ENCODE measurements around the gene MYL9.

Gene MYL9

DNA sequence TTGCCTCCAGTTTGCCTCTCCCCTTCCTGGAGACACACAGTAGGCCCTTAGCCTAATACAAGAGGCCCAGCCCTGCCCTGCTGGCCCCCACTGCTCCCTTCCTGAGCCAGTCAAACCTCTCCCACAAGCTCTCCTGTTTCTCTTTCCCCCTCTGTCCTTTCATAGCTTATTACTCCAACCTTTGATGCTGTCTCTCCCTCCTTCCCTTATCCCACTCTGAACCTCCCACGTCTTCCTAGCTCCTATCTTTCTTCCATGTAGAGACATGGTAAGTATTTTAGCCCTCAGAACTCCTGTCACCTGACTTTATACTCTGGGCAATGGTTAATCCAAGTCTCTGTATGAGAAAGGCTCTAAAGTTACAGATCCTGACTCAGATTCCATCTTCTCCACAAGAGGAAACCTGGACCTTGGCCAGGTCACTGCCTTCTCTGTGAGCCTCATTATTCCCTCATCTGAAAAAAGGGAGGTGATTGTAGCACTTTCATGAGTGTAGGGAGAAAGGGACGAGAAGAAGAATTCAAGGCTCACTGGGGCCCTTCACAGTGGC lies 38.8 kb downstream of the MYL9 start:
- peak; percentile 75 for FAIRE-seq
- peak; percentile 33 for DNase-seq (ENCODE audit: low spot score)

DNA sequence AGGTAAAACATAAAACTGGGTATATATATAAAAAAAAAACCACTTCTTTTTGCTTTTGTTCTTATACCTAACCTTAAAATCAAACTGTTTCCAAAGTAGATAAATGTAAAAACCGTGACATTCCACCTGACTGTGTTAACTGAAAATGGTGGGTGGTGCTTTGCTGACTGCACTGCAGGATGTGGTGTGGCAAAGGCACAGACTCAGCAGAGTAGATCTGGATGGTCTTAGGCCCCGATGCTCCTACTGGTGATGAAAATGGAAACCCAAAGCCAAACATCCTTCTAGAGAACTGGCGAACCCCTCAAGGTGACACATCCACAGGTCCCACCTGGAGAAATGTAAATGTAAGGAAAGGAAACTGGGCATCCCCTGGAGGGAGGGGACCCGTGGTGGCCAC lies 41.0 kb downstream of the MYL9 start:
- no peak for FAIRE-seq
- DNase-seq (ENCODE audit: low spot score), result no peak

DNA sequence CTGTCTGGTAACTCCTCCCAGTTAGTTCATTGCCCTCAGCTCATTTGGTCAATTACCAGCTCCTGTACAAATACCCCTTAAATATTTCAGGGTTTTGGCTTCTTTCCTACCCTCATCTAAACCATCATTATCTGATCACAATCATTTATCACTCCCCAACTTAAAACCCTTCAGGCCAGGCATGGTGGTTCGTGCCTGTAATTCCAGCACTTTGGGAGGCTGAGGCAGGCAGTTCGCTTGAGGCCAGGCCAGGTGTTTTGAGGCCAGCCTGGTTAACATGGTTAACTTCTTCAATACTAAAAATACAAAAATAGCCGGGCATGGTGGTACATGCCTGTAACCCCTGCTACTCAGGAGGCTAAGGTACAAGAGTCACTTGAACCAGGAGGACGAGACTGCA lies 41.5 kb downstream of the MYL9 start:
- FAIRE-seq, result no peak

DNA sequence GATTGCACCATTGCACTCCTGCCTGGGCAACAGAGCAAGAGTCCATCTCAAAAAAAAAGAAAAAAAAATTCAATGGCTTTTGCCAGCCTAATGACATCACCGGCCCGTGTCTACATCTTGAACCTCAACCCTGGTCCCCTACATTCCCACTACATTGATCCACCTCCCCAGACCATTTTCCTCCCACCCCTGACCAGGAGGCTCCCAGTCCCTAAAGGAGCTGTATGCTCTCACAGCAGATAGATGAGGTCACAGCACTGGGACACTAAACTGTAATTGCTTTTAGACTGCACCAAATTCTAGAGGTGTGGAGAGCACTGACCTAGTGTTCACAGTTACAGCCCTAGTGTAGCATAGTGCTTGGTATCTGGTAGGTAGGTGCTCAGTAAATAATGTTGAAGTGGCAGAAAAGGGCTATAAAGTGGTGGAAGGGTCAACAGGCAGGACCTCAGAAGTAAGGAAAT lies 42.7 kb downstream of the MYL9 start:
- FAIRE-seq (no peak), DNase-seq (ENCODE audit: low spot score) (no peak)

More for the DNA sequence above, 41.5 kb downstream of the MYL9 start:
- no peak for DNase-seq (ENCODE audit: low spot score)

DNA sequence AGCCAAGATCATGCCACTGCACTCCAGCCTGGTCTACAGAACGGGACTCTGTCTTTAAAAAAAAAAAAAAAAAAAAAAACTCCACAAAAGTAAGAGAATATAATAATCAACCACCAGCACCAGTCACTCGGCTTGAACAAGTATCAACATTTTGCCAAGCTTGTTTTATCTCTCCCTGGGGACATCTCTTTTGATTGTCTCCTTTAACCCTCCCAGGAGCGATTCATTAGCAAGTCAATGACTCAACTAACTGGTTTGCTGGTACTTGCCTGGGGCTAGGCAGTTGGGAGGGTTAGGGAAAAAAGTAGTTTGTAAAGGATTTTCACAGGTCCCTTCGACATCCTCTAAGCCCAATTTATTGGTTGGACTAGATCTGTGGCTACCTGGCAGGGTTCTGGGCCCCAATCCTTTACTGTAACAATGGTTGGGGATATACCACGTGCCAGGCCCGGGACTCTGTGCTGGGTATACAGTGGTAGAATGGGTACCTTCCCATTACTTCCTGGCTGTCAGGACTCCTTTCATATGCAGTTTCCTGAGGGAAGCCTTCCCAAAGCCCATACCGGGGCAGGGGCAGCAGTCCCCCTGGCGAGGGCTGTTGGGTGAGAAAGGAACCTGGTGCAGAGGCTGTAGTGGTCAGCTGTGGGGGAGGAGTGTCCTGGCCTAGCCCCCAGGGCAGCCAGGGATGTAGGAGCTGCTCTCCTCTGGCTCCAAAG lies 44.2 kb downstream of the MYL9 start:
- FAIRE-seq (no peak), DNase-seq (ENCODE audit: low spot score) (no peak)

DNA sequence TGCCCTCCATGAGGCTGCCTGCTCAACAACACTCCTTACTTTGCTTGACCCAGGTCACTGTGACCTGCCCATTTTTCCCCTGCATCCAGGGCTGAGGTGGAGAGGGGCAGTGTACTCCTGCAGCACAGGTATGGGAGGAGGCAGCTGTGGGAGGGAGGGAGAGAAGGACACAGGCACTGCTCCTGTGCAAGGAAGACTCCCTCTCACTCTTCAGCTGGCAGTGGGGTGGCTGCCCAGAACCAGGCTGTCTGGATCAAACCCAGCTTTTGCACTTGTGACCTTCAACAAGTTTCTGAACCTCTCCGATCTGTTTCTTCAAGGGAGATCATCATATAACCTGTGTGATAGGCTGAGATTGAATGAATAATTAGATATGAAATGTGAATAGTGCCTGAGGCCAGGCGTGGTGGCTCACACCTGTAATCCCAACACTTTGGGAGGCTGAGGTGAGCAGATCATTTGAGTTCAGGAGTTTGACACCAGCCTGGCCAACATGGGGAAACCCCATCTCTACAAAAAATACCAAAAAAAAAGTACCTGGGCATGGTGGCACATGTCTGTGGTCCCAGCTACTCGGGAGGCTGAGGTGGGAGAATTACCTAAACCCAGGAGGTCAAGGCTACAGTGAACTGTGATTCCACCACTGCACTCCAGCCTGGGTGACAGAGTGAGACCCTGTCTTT lies 46.2 kb downstream of the MYL9 start:
- DNase-seq (ENCODE audit: low spot score) (no peak), FAIRE-seq (no peak)

DNA sequence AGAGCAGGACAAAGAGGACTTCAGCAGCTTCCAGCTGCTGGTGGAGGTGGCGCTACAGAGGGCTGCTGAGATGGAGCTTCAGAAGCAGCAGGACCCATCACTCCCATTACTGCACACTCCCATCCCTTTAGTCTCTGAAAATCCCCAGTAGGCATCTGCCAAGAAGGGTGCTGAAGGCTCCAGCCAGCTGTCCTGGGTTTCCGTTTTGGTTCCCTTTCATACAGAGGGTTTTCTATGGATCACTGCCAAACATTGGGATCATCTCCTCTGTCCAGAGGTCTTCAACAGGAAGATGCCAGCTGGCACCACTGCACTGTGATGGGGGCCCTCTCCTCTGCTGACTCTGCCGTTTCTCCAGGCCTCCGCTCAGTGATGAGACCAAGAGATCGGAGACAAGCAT lies 50.0 kb downstream of the MYL9 start:
- no peak for DNase-seq (ENCODE audit: low spot score)
- FAIRE-seq, result no peak

DNA sequence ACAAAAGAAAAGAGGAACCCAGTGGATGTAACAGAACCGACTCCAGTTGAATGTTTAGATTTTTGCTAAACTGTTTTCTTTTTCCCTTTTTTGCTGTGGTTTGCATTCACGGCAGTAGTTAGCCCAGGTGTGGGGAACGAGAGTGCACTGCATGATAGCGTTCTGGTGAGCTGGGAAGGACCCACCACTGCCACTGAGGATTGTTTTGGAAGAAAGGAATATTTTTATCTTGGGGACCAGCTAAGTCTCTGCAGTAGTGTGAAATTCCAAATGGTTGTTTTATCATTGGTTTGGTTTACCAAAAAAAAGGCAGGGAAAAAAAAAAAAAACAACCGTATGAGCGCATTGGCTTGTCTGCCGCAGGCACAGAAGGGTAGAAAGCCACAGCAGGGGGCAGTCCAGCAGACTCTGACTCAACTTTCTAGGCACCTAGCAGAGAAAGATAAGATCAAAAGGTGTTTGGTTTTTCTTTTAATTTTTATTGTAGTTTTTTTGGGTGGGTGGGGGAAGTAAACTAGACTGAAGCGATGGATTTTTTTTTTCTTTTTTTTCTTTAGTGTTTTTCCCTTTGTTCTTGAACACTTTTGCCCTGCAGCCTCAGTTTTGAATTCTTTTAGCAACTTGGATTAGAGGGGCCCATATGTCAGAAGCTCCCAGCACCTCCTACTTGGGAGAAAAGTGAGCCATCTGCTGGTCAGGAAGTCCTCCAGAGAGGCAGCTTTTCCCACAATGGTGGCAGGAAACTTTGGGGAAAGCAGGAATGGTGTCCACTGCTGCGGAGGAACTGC lies 50.7 kb downstream of the MYL9 start:
- DNase-seq (ENCODE audit: low spot score) (no peak), FAIRE-seq (no peak)

DNA sequence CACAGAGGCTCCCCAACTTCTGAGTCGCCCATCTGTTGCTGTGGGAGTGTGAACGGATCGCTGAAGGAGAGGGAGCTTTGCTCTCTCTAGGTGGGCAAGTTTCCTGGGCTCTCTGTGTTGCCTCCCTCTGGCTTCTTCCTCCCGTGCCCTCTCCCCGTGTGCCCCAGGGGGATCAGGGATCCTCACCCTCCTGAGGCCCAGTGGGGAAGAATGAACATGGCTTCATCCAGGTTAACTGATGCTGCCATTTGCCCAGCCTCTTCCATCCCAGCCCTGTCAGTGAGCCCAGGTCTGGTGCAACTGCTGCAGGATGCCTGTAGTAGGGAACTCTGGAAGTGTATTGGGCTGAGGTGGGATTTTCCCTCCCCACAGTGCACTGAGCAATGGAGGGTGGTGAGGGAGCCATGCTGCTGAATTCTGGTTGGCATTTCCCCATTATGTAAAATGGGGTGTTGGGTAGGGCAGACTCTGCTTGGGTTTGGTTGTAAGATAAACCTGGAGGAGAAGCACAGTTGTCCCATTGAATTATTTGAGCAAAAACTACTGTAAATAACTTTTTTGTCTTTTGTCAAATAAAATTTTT lies 52.1 kb downstream of the MYL9 start:
- FAIRE-seq, result no peak
- DNase-seq (ENCODE audit: low spot score), result no peak

DNA sequence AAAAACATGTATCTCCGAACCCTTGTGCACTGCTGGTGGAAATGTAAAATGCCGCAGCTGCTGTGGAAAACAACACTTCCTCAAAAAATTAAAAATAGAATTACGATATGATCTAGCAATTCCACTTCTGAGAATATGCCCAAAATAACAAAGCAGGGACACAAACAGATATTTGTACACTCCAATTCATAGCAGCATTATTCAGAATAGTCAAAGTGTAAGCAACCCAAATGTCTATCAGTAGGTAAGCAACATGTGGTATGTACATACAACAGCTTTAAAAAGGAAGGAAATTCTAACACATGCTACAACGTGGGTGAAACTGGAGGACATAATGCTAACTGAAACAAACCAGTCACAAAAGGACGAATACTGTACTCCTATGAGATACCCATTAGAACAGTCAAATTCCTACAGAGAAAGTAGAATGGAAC lies 58.6 kb downstream of the MYL9 start:
- FAIRE-seq (no peak), DNase-seq (ENCODE audit: low spot score) (no peak)

Data from RCC 7860 (cell line).